TTC549 (cell line): Measurements from ENCODE around the gene MYO10.
"Not testable (repeated sequence)": the region's sequence is repeated elsewhere in the genome, so short reads cannot be mapped to it uniquely, and the experiment has no call there.

Experiments used
- FAIRE-seq: peaks from 2 replicates; lab custom pipeline; 2012; peaks lifted over from hg19 to GRCh38; lab: Jason Lieb, UNC

The MYO10 gene

DNA sequence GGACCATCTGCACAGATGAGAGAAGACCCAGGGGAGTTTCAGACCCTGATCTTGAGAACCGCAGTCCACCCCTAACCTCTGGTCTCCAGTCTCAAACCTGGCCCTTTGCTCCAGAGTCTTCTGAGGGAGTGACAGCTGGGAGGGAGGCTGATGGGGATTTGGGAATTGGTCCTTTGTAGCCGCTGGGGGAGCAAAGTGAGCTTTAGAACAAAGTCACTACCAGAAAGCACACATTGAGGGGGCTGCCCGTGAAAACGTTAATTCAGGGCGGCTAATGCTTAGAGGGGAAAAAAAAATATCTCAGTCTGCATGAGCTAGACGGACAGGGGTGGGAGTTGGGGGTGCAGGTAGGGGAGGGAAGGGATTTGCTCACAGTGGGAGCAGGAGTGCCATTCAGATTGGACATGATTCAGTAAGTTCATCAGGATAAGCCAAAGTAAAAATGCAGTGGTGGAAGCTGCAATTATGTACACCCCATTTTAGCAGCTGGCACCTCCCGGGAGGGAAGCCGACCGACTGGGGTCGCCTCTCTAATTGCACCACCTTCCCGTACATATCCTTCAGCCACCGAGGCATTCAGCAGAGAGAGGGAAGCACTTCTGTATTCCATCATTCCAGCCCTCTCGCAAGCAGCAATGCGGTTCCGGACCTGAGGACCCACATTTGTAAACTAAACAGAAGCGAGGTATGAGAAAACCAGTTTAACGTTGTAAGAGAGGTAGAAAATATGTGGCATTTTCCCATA lies 195.8 kb downstream of the MYO10 start:
- no peak for FAIRE-seq

DNA sequence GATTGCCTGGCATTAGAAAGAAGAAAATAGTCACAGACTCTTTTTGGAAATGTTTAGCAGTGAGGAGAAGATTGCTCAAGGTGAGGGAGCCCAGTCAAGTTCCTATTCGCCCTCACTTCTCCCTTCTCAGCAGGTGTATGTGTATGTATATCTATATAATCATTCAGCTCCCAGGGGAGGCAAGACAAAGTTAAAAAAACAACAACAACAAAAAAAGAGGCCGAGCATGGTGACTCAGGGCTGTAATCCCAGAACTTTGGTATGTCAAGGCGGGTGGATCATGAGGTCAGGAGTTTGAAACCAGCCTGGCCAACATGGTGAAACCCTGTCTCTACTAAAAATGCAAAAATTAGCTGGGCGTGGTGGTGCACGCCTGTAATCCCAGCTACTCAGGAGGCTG lies 197.7 kb downstream of the MYO10 start:
- FAIRE-seq, result not testable (repeated sequence)

GRCh38 chr5:16737620-16738364 lies 198.3 kb downstream of the MYO10 start:
- FAIRE-seq, result no peak

DNA sequence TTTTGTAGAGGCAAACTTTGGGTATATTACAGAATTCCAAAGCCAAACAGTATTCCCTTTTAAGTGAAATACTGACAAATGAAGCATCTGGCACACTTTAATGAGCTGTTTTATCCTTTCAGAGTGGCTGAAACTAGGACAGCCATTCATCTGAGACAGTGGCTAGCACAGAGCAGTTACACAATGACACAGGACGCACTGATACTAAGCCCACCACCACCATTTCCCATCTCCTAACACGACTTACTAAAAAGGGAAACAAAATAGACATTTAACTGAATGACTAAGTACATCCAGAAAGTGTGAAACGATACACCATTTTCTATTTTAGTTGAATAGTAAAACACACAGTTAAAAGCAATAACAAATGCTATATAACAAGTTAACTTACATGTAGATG lies 198.9 kb downstream of the MYO10 start:
- no peak for FAIRE-seq

DNA sequence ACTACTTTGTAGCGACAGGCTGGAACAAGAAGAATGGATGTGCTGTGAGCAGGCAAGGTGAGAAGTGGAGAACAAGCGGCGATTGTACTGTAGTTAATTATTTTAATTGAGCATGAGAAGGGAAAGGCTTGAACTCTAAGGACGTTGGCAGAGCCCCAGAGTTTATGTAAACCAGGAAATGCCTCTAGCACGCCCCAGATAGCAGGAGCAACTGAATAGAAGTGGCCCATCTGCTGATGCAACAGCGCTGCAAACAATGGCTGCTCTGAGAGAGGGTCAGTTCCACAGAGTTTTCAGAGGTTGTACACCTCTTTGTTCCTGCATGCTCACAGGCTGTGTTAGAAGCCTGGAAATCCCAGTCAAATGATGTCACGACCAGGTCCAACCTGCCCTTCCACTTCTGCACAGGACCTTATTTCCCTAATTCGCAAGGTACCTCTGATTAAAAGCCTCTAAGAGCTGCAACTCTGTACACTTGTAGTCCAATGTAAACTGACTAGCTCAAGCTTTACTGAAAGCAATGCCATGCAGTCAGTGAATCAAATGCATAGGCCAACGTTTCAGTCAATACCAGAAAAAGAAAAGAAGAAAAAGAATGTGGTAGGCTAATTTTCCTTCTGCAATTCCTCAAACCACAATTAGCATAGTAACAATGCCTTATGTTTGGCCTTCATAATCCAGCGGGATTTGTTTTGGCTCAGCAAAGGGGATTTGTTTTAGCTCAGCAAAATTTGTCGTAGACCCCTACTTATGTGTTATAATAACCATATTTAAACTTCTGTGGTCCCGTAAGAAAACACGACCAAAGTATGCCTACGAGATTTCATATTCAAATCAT lies 199.7 kb downstream of the MYO10 start:
- no peak for FAIRE-seq

- FAIRE-seq, result no peak
Observed at GRCh38 chr5:16735101-16736060, 200.7 kb downstream of the MYO10 start.

DNA sequence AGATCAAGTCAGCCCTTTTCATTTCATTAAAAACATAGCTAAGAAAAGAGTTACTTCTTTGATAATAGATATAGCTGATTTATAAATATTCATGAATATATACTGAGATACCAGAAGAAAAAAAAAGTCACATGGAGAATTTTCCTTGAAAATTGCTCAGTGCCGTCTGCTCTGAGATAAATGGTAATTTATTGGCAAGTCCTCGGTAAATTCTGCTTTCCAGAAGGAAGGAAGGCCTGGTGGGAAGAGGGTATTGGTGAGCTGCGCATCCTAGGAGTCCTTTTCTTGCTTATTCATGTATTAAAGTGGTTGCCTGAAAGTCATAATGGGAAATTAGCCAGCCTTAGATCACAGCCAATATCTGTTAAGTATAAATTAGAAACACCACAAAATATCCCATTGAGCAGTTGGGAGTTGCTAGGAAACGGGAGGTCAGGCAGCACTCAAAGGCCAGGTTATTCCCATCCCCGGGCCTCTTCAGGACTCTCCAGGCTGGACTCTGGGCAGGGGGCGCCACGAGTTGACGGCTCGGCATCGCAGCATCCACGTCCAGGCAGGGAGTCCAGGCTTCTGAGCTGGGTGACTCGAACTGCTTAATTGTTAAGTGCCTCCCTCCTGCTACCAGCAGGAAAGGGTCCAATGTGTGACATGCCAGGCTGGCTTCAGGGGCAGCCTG lies 202.6 kb downstream of the MYO10 start:
- no peak for FAIRE-seq

- FAIRE-seq, result no peak
Observed at GRCh38 chr5:16732356-16732755, 203.7 kb downstream of the MYO10 start.

DNA sequence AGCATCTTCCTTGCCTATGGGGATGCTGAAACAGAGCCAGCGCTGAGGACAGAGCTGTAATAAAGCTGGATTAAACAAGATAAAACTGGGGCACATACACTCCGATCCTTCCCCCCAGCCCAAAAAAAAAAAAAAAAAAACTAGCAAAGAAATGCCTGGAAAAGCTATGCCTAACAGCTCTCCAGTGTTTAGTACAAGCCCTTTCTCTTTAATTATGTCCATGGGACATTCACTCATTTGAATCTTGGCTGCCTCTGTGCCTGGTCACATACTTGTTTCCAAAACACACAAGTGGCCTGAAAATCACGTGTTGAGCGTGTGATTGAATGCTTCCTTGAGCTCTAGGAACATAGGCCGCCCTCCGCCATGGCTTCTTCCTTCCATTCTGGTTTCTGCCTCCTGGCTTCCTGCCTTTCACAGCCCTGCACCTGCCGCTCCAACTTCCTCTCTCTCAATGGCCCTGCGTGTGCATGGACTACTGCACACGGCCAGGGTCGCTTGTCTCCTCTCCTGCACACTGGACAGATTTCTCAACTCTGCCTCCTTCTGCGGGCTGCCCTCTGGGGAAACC lies 208.2 kb downstream of the MYO10 start:
- no peak for FAIRE-seq

GRCh38 chr5:16726538-16726946 lies 209.5 kb downstream of the MYO10 start:
- no peak for FAIRE-seq

GRCh38 chr5:16725575-16725974 lies 210.5 kb downstream of the MYO10 start:
- FAIRE-seq, result no peak

- no peak for FAIRE-seq
Observed at GRCh38 chr5:16723821-16724220, 212.3 kb downstream of the MYO10 start.

DNA sequence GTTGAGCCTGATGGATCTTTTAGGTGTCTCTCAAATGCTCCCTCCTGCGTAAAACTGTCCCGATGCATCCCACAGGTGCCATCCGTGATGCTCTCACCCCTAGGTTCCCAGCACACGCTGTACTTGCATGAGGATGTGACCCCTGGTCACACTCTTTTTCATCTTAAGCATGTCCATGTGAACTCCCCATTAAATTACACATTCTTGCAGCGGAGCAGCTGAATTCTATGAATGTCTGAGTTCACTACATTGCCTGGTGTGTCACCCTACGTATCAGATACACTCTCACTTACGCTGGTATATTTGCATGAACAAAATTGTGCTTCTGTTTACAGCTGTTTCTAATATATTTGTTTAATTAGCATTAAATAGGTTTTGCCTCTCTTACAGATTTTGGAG lies 214.0 kb downstream of the MYO10 start:
- no peak for FAIRE-seq

- no peak for FAIRE-seq
Observed at GRCh38 chr5:16721151-16722096, 214.7 kb downstream of the MYO10 start.

DNA sequence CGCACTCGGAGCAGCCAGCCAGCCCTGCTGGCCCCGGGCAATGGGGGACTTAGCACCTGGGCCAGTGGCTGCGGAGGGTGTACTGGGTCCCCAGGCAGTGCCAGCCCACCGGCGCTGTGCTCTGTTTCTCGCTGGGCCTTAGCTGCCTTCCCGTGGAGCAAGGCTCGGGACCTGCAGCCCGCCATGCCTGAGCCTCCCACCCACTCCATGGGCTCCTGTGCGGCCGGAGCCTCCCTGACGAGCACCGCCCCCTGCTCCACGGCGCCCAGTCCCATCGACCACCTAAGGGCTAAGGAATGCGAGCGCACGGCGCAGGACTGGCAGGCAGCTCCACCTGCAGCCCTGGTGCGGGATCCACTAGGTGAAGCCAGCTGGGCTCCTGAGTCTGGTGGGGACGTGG lies 218.1 kb downstream of the MYO10 start:
- FAIRE-seq, result not testable (repeated sequence)

DNA sequence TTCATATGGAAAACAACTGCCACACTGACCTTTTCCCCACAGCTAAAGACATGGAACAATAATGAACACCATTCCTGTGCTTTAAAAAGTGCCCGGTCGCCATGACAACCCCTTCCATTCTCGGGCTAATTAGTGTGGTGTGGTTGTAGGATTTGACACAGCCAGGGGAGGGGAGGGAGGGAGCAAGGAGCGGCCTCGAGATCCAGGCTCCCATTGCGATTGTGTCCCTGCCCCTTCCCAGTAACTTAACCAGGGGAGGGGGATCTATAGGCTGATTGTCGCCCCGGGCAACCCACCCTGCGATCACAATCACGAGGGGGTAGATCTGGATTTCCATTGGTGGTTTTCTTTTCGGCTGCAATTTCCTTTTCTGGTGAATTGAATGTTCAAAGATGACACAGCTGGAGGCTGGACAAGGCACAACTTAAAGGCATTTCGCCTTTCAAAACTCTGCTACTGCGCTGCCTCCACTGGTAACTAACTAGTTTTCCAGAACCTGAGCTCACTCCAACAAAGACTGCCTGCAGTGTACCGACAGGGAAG lies 222.6 kb downstream of the MYO10 start:
- FAIRE-seq, result no peak

DNA sequence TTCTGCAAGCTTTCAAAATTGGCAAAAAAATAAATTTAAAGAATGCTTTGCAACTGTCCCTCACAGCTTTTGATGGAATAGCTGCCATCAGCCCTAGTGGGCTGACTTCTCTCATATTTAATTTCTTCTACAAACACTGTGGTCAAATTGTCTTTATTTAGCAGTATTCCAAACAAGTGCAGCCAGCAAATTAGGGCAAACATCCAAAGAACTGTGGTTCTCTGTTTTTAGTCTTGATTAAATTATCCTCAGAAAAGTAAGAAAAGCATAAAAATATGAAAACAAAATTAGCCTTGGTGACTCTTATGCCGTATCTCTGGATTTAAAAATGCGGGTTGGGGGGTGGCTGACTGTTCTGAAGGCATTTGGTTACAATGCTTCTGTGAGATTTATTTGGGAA lies 223.5 kb downstream of the MYO10 start:
- FAIRE-seq, result no peak

GRCh38 chr5:16712178-16712577 lies 223.9 kb downstream of the MYO10 start:
- FAIRE-seq, result no peak

DNA sequence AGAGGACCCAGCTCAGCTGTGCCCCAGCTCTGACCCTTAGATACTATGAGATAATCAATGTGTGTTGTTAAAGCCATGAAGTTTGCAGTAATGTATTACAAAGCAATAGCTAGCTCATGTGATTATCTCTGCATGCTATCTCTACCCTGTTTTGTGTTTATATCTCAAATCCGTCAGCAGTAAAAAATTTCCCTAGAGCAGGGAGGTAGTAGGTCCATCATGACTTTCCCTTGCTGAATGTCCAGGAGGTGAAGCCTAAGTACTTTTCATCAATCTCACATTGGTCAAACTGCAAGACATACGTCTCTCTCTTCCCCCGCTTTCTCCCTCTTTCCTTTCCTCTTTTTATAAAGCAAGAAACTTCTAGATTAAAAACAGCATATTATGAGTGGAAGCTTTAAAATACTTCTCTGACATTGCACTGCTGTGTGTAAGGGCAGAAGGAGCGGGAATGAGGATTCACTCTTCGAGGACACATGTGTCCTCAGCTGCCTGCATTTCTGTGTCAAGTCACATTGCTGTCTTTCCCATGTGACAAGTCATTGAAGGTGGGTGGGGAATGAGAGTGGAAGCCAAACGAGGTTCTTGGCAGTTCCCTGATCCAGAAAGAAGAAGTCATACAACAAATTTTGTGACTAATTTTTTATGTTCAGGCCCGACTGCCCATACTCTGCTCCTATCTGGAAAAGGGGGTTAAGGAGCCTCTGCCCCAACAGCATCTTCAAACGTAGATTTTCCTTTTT lies 226.2 kb downstream of the MYO10 start:
- no peak for FAIRE-seq
